Measurements from ENCODE around the gene ABHD3.

DNA sequence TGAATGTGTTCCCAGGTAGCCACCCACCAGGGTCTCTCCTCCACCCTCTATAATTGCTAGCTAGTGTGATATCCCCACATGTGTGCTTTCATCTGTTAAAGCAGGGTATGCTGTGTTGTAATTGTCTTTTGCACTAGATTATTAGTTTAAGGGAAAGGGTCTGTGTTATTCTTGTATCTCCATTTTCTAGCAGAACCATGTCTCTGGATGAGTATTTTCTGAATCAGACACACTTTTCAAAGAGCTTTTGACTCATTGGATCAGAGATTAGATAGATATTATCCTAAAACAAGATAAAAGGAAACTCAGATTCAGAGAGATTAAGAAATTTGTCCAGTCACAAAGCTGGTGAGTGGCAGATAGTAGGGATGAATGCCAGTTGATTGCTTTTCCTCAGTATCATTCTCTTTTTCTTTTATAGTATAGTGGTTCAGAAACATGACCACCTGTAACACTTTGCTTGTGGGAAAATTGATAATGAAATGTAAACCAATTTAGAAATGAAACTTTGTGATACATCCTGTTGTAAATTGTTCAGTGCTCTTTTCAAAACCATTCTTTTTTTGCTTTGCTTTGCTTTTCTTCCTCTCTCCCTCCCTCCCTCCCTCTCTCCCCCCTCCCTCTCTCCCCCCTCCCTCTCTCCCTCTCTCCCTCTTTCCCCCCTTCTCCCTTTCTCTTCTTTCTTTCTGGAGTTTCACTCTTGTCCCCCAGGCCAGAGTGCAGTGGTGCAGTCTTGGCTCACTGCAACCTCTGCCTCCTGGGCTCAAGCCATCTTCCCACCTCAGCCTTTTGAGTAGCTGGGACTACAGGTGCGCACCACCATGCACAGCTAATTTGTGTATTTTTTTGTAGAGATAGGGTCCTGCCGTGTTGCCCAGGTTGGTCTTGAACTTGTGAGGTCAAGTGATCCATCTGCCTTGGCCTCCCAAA, 43.5 kb upstream of the ABHD3 start:
- TF ChIP-seq EZH2 (IDR thresholded peaks at IDR 0.05; ENCODE audit: insufficient read depth, poor library complexity, severe bottlenecking) (no peak), EZH2phosphoT487 (IDR thresholded peaks at IDR 0.05; ENCODE audit: insufficient read depth, low read depth) (no peak)
